SJCRH30 (cell line): ENCODE measurements around the gene IGDCC3. TPM values are rescaled to one million over a fixed set of nuclear protein-coding genes. Genes with fewer than 3 reads are reported as not detected.

Experiments used
- DNase-seq, 2 experiments: peaks; one replicate each; pipeline ENCODE4 v3.0.0-alpha.2; 2015 to 2020
- H3K27ac ChIP-seq: fragments of 250-450 bp; sonication (Bioruptor Pico); 2 replicates; pipeline ENCODE4 v1.5.1; 2020; ENCODE audit warnings: mild to moderate bottlenecking, moderate library complexity
- H3K27me3 ChIP-seq: fragments of 250-450 bp; sonication (Bioruptor Pico); 2 replicates; pipeline ENCODE4 v1.5.1; 2020; ENCODE audit warnings: mild to moderate bottlenecking, moderate library complexity
- H3K36me3 ChIP-seq: fragments of 250-450 bp; sonication (Bioruptor Pico); 2 replicates; pipeline ENCODE4 v1.5.1; 2020; ENCODE audit warnings: mild to moderate bottlenecking, moderate library complexity
- H3K4me1 ChIP-seq: fragments of 250-450 bp; sonication (Bioruptor Pico); 2 replicates; pipeline ENCODE4 v1.5.1; 2020; ENCODE audit warnings: mild to moderate bottlenecking, moderate library complexity
- H3K4me3 ChIP-seq: fragments of 250-450 bp; sonication (Bioruptor Pico); 2 replicates; pipeline ENCODE4 v1.5.1; 2020; ENCODE audit warnings: mild to moderate bottlenecking, moderate library complexity
- H3K9me3 ChIP-seq: fragments of 250-450 bp; sonication (Bioruptor Pico); replicated peaks from 2 replicates; pipeline ENCODE4 v1.5.1; 2020; ENCODE audit warnings: mild to moderate bottlenecking, moderate library complexity
- total RNA-seq: library from RNA; depleted of rRNA; stranded (reverse); fragments of >200 nt; shearing (Covaris generic); gene quantifications from 2 replicates; pipeline ENCODE4 v1.2.3, GENCODE V29; 2014

IGDCC3 gene
- total RNA-seq, 1 experiment from 2014 or later: 8.7 TPM

DNA sequence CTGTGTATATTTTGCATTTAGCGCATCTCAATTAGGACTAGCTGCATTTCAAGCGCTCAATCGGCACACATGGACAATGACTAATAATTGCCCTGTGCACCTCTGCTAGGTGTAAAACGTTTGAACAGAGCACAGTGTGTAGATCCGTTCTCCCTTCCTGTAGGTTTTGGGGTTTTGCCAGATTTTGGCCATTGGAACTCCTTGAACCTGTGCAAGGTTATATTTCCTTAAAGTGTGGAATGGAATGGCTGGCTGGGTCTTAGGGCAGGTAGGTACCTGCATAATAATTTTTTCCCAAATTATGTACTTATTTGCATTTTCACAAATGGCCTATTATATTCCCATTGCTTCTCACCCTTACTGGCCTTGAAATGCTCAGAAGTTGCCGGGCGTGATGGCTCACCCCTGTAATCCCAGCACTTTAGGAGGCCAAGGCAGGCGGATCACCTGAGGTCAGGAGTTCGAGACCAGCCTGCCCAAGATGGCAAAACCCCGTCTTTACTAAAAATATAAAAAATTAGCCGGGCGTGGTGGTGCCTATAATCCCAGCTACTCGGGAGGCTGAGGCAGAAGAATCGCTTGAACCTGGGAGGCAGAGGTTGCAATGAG lies 72.5 kb downstream of the IGDCC3 start:
- Histone ChIP-seq H3K4me1 (0 out of 2 replicates have a peak, but pooled peaks cover 4% of the 10 kb centered on the region), H3K27me3 (no peaks in the 10 kb centered on the region), H3K4me3 (no peak overlapping the region), H3K9me3 (no peaks in the 10 kb centered on the region), H3K27ac (peak overlapping the region; percentile 99; the same call in 1 of the 2 replicates), H3K36me3 (no peaks in the 10 kb centered on the region)
- DNase-seq: no peak

- Histone ChIP-seq H3K4me1 (no peaks in the 10 kb centered on the region), H3K9me3 (no peaks in the 10 kb centered on the region), H3K36me3 (no peaks in the 10 kb centered on the region), H3K4me3 (peak within 1 kb of the TSS; percentile 60), H3K27ac (peak within 1 kb of the TSS; percentile 99), H3K27me3 (no peaks in the 10 kb centered on the region)
- DNase-seq: peak; percentile 93 to 95
These were observed 73.2 kb downstream of the IGDCC3 start, which contains the start of gene RNU5B-1 for GRCh38 chr15:65304381-65305149. TSS of gene RNU5B-1 (plus strand) at chr15:65304677.

- Histone ChIP-seq H3K4me3 (peak overlapping the region; percentile 60), H3K36me3 (no peaks in the 10 kb centered on the region), H3K27me3 (no peaks in the 10 kb centered on the region), H3K4me1 (no peaks in the 10 kb centered on the region), H3K9me3 (no peaks in the 10 kb centered on the region), H3K27ac (peak overlapping the region; percentile 99)
- peak; percentile 63 to 78 for DNase-seq
These were observed 74.0 kb downstream of the IGDCC3 start for GRCh38 chr15:65303687-65304380.

- no peaks in the 10 kb centered on the region for H3K4me1 ChIP-seq
- no peak overlapping the region for H3K4me3 ChIP-seq
- H3K27ac ChIP-seq: no peak overlapping the region
- H3K9me3 ChIP-seq: no peaks in the 10 kb centered on the region
- no peaks in the 10 kb centered on the region for H3K27me3 ChIP-seq
- H3K36me3 ChIP-seq: no peaks in the 10 kb centered on the region
- DNase-seq: no peak
These were observed 75.7 kb downstream of the IGDCC3 start for GRCh38 chr15:65302061-65302460.

GRCh38 chr15:65300924-65301441 lies 76.8 kb downstream of the IGDCC3 start:
- Histone ChIP-seq H3K4me3 (no peak overlapping the region), H3K27me3 (no peaks in the 10 kb centered on the region), H3K9me3 (no peaks in the 10 kb centered on the region), H3K4me1 (no peaks in the 10 kb centered on the region), H3K27ac (no peak overlapping the region), H3K36me3 (no peaks in the 10 kb centered on the region)
- DNase-seq: no peak

- H3K4me1 ChIP-seq: no peaks in the 10 kb centered on the region
- no peak overlapping the region for H3K27ac ChIP-seq
- H3K27me3 ChIP-seq: no peaks in the 10 kb centered on the region
- no peak overlapping the region for H3K4me3 ChIP-seq
- H3K9me3 ChIP-seq: no peaks in the 10 kb centered on the region
- no peaks in the 10 kb centered on the region for H3K36me3 ChIP-seq
- no peak for DNase-seq
These were observed 79.1 kb downstream of the IGDCC3 start for GRCh38 chr15:65298731-65299130.

DNA sequence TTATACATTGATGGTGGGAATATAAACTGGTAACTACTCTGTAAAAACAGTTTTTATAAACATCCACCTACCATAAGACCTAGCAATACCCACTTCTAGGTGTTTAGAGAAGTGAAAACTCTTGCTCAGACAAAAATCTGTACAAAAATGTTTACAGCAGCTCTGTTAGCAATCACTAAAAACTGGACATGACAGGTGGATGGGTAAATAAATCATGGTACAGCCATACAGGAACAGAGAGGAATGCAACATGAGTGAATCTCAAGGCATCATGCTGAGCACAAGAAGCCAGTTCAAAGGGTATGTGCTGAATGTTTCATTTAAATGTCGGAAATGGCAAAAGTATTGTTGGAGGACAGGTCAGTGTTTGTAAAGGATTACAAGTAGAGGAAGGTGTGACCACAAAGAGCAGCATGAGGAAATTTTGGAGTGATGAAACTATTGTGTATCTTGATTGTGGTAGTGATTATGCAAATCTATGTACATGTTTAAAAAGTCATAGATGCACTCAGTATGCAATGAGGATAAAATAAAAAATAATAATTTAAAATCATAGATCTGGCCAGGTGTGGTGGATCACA lies 84.8 kb downstream of the IGDCC3 start:
- no peaks in the 10 kb centered on the region for H3K36me3 ChIP-seq
- no peaks in the 10 kb centered on the region for H3K4me1 ChIP-seq
- no peak for DNase-seq
- no peaks in the 10 kb centered on the region for H3K9me3 ChIP-seq
- H3K27me3 ChIP-seq: no peaks in the 10 kb centered on the region
- H3K27ac ChIP-seq: no peak overlapping the region
- H3K4me3 ChIP-seq: no peak overlapping the region

DNA sequence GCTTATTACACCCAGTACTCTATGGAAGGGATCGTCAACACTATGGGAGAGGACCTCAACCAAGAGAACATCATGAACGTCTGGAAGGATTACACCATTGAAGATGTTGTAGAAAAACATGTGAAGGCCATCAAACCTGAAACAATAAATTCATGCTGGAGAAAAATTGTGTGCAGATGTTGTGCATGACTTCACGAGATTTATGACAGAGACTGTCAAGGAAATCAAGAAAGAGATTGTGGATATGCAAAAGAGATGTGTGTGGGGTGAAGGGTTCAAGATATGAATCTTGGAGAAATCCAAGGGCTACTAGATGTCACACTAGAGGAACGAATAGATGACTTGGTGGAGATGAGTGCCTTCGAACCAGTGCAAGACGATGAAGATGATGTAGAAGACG lies 87.6 kb downstream of the IGDCC3 start:
- Histone ChIP-seq H3K9me3 (no peaks in the 10 kb centered on the region), H3K4me1 (peaks cover 3% of the 10 kb centered on the region), H3K4me3 (no peak overlapping the region), H3K27me3 (no peaks in the 10 kb centered on the region), H3K36me3 (no peaks in the 10 kb centered on the region), H3K27ac (no peak overlapping the region)
- DNase-seq: no peak

GRCh38 chr15:65289261-65289854 lies 88.4 kb downstream of the IGDCC3 start:
- Histone ChIP-seq H3K4me1 (peaks cover 3% of the 10 kb centered on the region), H3K9me3 (no peaks in the 10 kb centered on the region), H3K36me3 (no peaks in the 10 kb centered on the region), H3K27ac (no peak overlapping the region), H3K4me3 (no peak overlapping the region), H3K27me3 (no peaks in the 10 kb centered on the region)
- DNase-seq: no peak

GRCh38 chr15:65287520-65287855 lies 90.3 kb downstream of the IGDCC3 start:
- Histone ChIP-seq H3K4me1 (peaks cover 3% of the 10 kb centered on the region), H3K4me3 (no peak overlapping the region; the same call in 1 of the 2 replicates), H3K27me3 (no peaks in the 10 kb centered on the region), H3K9me3 (no peaks in the 10 kb centered on the region), H3K36me3 (no peaks in the 10 kb centered on the region), H3K27ac (no peak overlapping the region)
- no peak for DNase-seq

GRCh38 chr15:65286704-65287519 lies 90.9 kb downstream of the IGDCC3 start, which contains the start of gene PARP16:
TSS of gene PARP16 (minus strand) at chr15:65286883. CDS start at chr15:65286426, 457 bp downstream.
- Histone ChIP-seq H3K4me1 (peaks cover 3% of the 10 kb centered on the region), H3K27me3 (no peaks in the 10 kb centered on the region), H3K27ac (peak within 1 kb of the TSS; percentile 63), H3K36me3 (no peaks in the 10 kb centered on the region), H3K9me3 (no peaks in the 10 kb centered on the region), H3K4me3 (peak within 1 kb of the TSS; percentile 67)
- DNase-seq: peak; percentile 93 to 95

- H3K9me3 ChIP-seq: no peaks in the 10 kb centered on the region
- peaks cover 3% of the 10 kb centered on the region for H3K4me1 ChIP-seq
- H3K4me3 ChIP-seq: peak overlapping the region; percentile 67
- H3K27ac ChIP-seq: peak overlapping the region; percentile 63
- DNase-seq: peak in 1 of 2 experiments; percentile 69
- H3K36me3 ChIP-seq: no peaks in the 10 kb centered on the region
- no peaks in the 10 kb centered on the region for H3K27me3 ChIP-seq
These were observed 91.6 kb downstream of the IGDCC3 start for GRCh38 chr15:65286069-65286703.

- Histone ChIP-seq H3K27me3 (no peaks in the 10 kb centered on the region), H3K4me3 (peak overlapping the region; percentile 67), H3K9me3 (no peaks in the 10 kb centered on the region), H3K4me1 (peaks cover 3% of the 10 kb centered on the region), H3K36me3 (no peaks in the 10 kb centered on the region), H3K27ac (peak overlapping the region; percentile 63)
- no peak for DNase-seq
These were observed 92.3 kb downstream of the IGDCC3 start for GRCh38 chr15:65285291-65286068.
